K562 (cell line): ENCODE data around the gene SCYL2. TPM values are rescaled to one million over a fixed set of nuclear protein-coding genes. Genes with fewer than 3 reads are reported as not detected.

Experiments used
- ATAC-seq: fragments of 200-7000 bp; cut with Tn5 transposase; 3 replicates; pipeline ENCODE4 v1.9.1; 2020; ENCODE audit warnings: moderate library complexity
- BruUV-seq: library from RNA; stranded (reverse); fragments of 400-500 nt; replicated peaks from 2 replicates; lab custom pipeline; 2021; lab: Mats Ljungman, UMichigan
- CTCF ChIA-PET: fragments of 300-600 bp; formaldehyde crosslinking; extraction: SDS; loops from one replicate; lab custom pipeline; 2021; ENCODE audit warnings: low intra/inter-chr PET ratio; lab: Yijun Ruan, JAX
- POLR2A ChIA-PET: fragments of 300-600, 350-650 bp; sonication (Branson Sonifier 250); formaldehyde crosslinking; extraction: SDS; loops from one replicate; lab custom pipeline; 2021; ENCODE audit warnings: antibody characterized with exemption, inconsistent platforms; lab: Yijun Ruan, JAX
- DNase-seq, 4 experiments: peaks; one replicate each; pipeline versions ENCODE4 v3.0.0 to v3.0.0-alpha.2; 2011 to 2018; ENCODE audit warnings: low spot score in 3 of 4, mixed read lengths in 3 of 4; ENCODE audit errors: extremely low read depth in 1 of 4
- FAIRE-seq: peaks from 2 replicates; lab custom pipeline; 2011; peaks lifted over from hg19 to GRCh38; lab: Jason Lieb, UNC
- H2AFZ ChIP-seq: 2 replicates; pipeline ENCODE4 v1.6.0; 2011; ENCODE audit warnings: low read depth, low read length, control low read depth, inconsistent platforms
- H3K27ac ChIP-seq: fragments of 200-600 bp; 3 replicates; pipeline ENCODE4 v1.8.0; 2011; ENCODE audit warnings: low read depth, mild to moderate bottlenecking, control low read depth, inconsistent platforms, low read length, moderate library complexity, mixed read lengths; ENCODE audit errors: extremely low read depth
- H3K27me3 ChIP-seq, 2 experiments: fragments of 300-600 bp in 1 of 2; 2 replicates in 1 of 2; 3 replicates in 1 of 2; pipeline versions ENCODE4 v1.6.0 to v1.8.0; 2011; ENCODE audit warnings: inconsistent platforms in 2 of 2, low read length in 2 of 2, mild to moderate bottlenecking in 1 of 2, mixed read lengths in 1 of 2, moderate library complexity in 1 of 2; ENCODE audit not compliant: control insufficient read depth in 2 of 2, insufficient read depth in 2 of 2
- H3K36me3 ChIP-seq: fragments of 300-600 bp; 3 replicates; pipeline ENCODE4 v1.8.0; 2011; ENCODE audit warnings: mild to moderate bottlenecking, low read length, inconsistent platforms; ENCODE audit not compliant: control insufficient read depth, insufficient read depth
- H3K4me1 ChIP-seq, 2 experiments: fragments of 200-600 bp in 1 of 2; replicated peaks in 1 of 2; 2 replicates in 1 of 2; 3 replicates in 1 of 2; pipeline versions ENCODE4 v1.5.1 to v1.8.0; 2011; ENCODE audit warnings: inconsistent platforms in 2 of 2, low read length in 2 of 2, mild to moderate bottlenecking in 1 of 2, mixed read lengths in 1 of 2, moderate library complexity in 1 of 2; ENCODE audit not compliant: control insufficient read depth in 2 of 2, insufficient read depth in 2 of 2
- H3K4me2 ChIP-seq: 2 replicates; pipeline ENCODE4 v1.6.1; 2011; ENCODE audit warnings: low read length, control low read depth, inconsistent platforms, mixed read lengths; ENCODE audit not compliant: insufficient read depth
- H3K4me3 ChIP-seq: fragments of 200-600 bp; sonication (generic), shearing (Covaris generic); 2 replicates; pipeline ENCODE4 v1.5.1; 2016; ENCODE audit warnings: control low read depth, inconsistent platforms
- H3K79me2 ChIP-seq: fragments of 200-600 bp; 3 replicates; pipeline ENCODE4 v1.8.0; 2011; ENCODE audit warnings: low read length, inconsistent platforms; ENCODE audit not compliant: control insufficient read depth, insufficient read depth
- H3K9ac ChIP-seq, 2 experiments: 2 replicates each; pipeline versions ENCODE4 v1.6.0 to v1.6.1; 2011; ENCODE audit warnings: low read depth in 2 of 2, low read length in 2 of 2, control low read depth in 1 of 2, inconsistent platforms in 1 of 2, mild to moderate bottlenecking in 1 of 2, mixed read lengths in 1 of 2; ENCODE audit not compliant: insufficient read depth in 1 of 2
- H3K9me1 ChIP-seq: one replicate; pipeline ENCODE4 v1.6.0; 2011; ENCODE audit warnings: inconsistent platforms, mild to moderate bottlenecking, low read length, moderate library complexity; ENCODE audit not compliant: control insufficient read depth, insufficient read depth
- H3K9me3 ChIP-seq: replicated peaks from 2 replicates; pipeline ENCODE4 v1.5.1; 2011; ENCODE audit warnings: low read depth, low read length, inconsistent platforms; ENCODE audit not compliant: control insufficient read depth, insufficient read depth
- H4K20me1 ChIP-seq: replicated peaks from 2 replicates; pipeline ENCODE4 v1.6.1; 2011; ENCODE audit warnings: low read length, inconsistent platforms, mixed read lengths; ENCODE audit not compliant: control insufficient read depth, insufficient read depth
- WGBS: fragments of 100-300 bp; shearing (Covaris generic); methylation state at CpG from one replicate; pipeline ENCODE4 v1.1.6; 2016; ENCODE audit warnings: low coverage, mixed read lengths; ENCODE audit not compliant: insufficient coverage; ENCODE audit errors: missing lambda C conversion rate; 5-methylcytosine and 5-hydroxymethylcytosine counted together
- in situ Hi-C: fragments of 300-500 bp; cut with MboI; formaldehyde crosslinking; loops from 4 replicates; pipeline ENCODE4 v1.15.0; 2018; ENCODE audit warnings: inconsistent platforms, mixed read lengths
- intact Hi-C: fragments of 100-400 bp; cut with micrococcal nuclease; formaldehyde crosslinking; loops from 2 replicates; pipeline ENCODE4 v1.14.2; 2022
- polyA plus RNA-seq, 8 experiments: library from polyadenylated mRNA; depleted of rRNA in 4 of 8; stranded (reverse) in 5 of 8; unstranded in 3 of 8; fragments of >200 nt; fragmentation: Nextera tagmentation in 2 of 8; fragmentation: Illumina TruSeq in 1 of 8; extraction: Ambion mirVana in 2 of 8; extraction: Trizol in 1 of 8; gene quantifications; 2 replicates each; pipeline versions ENCODE4 v1.2.1 to v1.2.3, GENCODE V29; 2011 to 2014; ENCODE audit warnings: inconsistent platforms in 1 of 8, missing spikeins in 1 of 8
- total RNA-seq, 7 experiments: library from RNA; depleted of rRNA in 6 of 7; stranded (reverse); fragments of >200 nt in 6 of 7; fragmentation: Illumina TruSeq in 2 of 7; extraction: Trizol in 2 of 7; gene quantifications; 2 replicates each; pipeline versions ENCODE4 v1.2.1 to v1.2.3, GENCODE V29; 2011 to 2021; ENCODE audit warnings: low replicate concordance in 1 of 7
- TF ChIP-seq, protein P1 (sequence below): sonication (generic); IDR thresholded peaks from 2 replicates; pipeline ENCODE4 v1.6.1; 2016
- TF ChIP-seq, protein P2 (sequence below): fragments of 450-650 bp; IDR thresholded peaks from 2 replicates; pipeline ENCODE4 v1.6.1; 2018; ENCODE audit not compliant: partially characterized antibody

Gene SCYL2
- total and polyA plus RNA-seq, 9 of the 15 experiments (the other 6 are each of a cell fraction or from before 2014, with no cell fraction given), result 9.9 to 49.0 (median 32.9) TPM

DNA sequence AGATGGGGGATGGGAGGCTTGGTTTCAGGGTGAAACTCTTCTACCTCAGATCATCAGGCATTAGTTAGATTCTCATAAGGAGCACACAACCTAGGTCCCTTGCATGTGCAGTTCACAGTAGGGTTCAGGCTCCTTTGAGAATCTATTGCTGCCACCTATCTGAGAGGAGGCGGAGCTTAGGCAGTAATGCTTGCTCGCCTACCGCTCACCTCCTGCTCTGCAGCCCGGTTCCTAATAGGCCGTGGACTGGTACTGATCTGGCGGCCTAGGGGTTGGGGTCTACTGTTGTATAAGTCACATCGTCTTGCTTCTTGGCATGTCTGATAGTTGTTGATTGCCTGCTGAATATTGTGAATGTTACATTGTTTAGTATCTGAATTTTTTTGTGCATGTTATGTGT, 12.2 kb downstream of the SCYL2 start:
- BruUV-seq, result no TSS peak
- H3K9ac ChIP-seq, result peak overlapping the region in 1 of 2 experiments; percentile 21; a peak in 1 of 4 replicates
- peak; percentile 83 for ATAC-seq
- no peaks in the 10 kb centered on the region for H3K9me1 ChIP-seq
- H3K4me2 ChIP-seq, result peak overlapping the region; percentile 59
- TF ChIP-seq, protein P1, sequence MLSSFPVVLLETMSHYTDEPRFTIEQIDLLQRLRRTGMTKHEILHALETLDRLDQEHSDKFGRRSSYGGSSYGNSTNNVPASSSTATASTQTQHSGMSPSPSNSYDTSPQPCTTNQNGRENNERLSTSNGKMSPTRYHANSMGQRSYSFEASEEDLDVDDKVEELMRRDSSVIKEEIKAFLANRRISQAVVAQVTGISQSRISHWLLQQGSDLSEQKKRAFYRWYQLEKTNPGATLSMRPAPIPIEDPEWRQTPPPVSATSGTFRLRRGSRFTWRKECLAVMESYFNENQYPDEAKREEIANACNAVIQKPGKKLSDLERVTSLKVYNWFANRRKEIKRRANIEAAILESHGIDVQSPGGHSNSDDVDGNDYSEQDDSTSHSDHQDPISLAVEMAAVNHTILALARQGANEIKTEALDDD, result 0 out of 2 replicates have a peak, but pooled peaks have one; percentile 27
- TF ChIP-seq, protein P2, sequence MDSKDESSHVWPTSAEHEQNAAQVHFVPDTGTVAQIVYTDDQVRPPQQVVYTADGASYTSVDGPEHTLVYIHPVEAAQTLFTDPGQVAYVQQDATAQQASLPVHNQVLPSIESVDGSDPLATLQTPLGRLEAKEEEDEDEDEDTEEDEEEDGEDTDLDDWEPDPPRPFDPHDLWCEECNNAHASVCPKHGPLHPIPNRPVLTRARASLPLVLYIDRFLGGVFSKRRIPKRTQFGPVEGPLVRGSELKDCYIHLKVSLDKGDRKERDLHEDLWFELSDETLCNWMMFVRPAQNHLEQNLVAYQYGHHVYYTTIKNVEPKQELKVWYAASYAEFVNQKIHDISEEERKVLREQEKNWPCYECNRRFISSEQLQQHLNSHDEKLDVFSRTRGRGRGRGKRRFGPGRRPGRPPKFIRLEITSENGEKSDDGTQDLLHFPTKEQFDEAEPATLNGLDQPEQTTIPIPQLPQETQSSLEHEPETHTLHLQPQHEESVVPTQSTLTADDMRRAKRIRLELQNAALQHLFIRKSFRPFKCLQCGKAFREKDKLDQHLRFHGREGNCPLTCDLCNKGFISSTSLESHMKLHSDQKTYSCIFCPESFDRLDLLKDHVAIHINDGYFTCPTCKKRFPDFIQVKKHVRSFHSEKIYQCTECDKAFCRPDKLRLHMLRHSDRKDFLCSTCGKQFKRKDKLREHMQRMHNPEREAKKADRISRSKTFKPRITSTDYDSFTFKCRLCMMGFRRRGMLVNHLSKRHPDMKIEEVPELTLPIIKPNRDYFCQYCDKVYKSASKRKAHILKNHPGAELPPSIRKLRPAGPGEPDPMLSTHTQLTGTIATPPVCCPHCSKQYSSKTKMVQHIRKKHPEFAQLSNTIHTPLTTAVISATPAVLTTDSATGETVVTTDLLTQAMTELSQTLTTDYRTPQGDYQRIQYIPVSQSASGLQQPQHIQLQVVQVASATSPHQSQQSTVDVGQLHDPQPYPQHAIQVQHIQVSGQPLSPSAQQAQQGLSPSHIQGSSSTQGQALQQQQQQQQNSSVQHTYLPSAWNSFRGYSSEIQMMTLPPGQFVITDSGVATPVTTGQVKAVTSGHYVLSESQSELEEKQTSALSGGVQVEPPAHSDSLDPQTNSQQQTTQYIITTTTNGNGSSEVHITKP, result no peak
- H3K9me3 ChIP-seq, result no peaks in the 10 kb centered on the region
- peaks cover 10% of the 10 kb centered on the region for H4K20me1 ChIP-seq
- ChIA-PET CTCF (no interaction called here), POLR2A (interaction anchor here (1.0 to 1.9 kb wide), 3 partner anchors 10 to 1747 kb away, joined by 3 to 20 read pairs (median 4); partner anchors contain the start of genes DEPDC4 and SCYL2)
- in situ Hi-C loops (no loop called here), intact Hi-C loops (no loop called here)
- peak overlapping the region; percentile 39; the same call in 2 of the 3 replicates for H3K27ac ChIP-seq
- H3K27me3 ChIP-seq, result no peaks in the 10 kb centered on the region
- 45% methylated on average over 7 of the region's 7 CpGs for WGBS
- no peak overlapping the region for H2AFZ ChIP-seq
- H3K4me1 ChIP-seq, result peaks cover 0 to 18% of the 10 kb centered on the region in 2 experiments; a peak in 3 of 5 replicates
- H3K36me3 ChIP-seq, result peaks cover 10% of the 10 kb centered on the region; the same call in 1 of the 3 replicates
- peak; percentile 69 for FAIRE-seq
- peak in 1 of 4 experiments; percentile 36 for DNase-seq
- peaks cover 81% of the 10 kb centered on the region for H3K79me2 ChIP-seq
- no peak overlapping the region for H3K4me3 ChIP-seq
